Right lobe of liver (tissue), 4 donors: ENCODE measurements around the gene DOCK2.

Experiments
- POLR2A ChIP-seq: fragments of 450-650 bp; IDR thresholded peaks from one replicate; pipeline ENCODE4 v1.6.1; 2017; ENCODE audit warnings: antibody characterized with exemption, mild to moderate bottlenecking
- TF ChIP-seq, protein P1 (sequence below), 4 donors: fragments of 200-600 bp in 3 of 4; fragments of 450-650 bp in 1 of 4; IDR thresholded peaks; one replicate each; pipeline versions ENCODE4 v1.5.1 to v1.8.0; 2016 to 2022; ENCODE audit warnings: antibody characterized with exemption in 4 of 4, mild to moderate bottlenecking in 2 of 4
- donor health status: DM: no; HTN: no; CAD: no.
- donor health status: DM: no; HTN: no; CAD: no.
- donor health status: DM: no; HTN: yes; CAD: no.

DNA sequence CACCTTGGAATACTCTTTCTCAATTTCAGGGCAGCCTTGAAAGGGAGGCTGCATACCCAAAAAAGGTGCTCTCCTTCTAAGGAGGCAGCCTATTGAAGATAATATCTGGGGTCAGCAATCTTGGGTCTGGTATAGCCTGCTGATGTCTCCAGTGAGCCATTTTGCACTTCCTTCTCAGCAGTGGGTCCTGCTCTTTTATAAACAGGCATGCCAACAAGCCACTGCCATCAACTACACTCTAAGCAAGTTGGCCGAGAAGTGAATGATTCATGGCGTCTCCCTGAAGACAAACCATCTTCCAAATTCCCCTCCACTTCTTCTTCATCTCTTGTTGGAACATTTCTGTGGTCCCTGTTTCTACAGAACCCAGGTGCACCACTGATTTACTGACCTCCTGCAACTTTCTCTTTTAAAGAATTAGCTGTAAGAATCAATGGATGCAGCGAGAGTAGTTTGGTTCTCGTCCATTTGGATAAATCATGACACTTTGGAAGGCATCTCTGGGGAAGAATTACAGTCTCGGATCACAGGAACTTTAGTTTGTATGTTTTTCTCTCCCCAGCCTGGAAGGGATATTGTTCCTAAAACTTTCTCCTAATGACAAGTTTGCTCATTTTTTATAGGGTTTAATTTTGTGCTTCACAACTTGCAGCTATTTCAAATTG lies 234.9 kb downstream of the DOCK2 start:
- TF ChIP-seq POLR2A, result no peak
- TF ChIP-seq, protein P1, sequence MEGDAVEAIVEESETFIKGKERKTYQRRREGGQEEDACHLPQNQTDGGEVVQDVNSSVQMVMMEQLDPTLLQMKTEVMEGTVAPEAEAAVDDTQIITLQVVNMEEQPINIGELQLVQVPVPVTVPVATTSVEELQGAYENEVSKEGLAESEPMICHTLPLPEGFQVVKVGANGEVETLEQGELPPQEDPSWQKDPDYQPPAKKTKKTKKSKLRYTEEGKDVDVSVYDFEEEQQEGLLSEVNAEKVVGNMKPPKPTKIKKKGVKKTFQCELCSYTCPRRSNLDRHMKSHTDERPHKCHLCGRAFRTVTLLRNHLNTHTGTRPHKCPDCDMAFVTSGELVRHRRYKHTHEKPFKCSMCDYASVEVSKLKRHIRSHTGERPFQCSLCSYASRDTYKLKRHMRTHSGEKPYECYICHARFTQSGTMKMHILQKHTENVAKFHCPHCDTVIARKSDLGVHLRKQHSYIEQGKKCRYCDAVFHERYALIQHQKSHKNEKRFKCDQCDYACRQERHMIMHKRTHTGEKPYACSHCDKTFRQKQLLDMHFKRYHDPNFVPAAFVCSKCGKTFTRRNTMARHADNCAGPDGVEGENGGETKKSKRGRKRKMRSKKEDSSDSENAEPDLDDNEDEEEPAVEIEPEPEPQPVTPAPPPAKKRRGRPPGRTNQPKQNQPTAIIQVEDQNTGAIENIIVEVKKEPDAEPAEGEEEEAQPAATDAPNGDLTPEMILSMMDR (IDR thresholded peaks at IDR 0.05), result no peak
